Keratinocyte (primary cell): ENCODE measurements around the gene WNK2. TPM values are rescaled to one million over a fixed set of nuclear protein-coding genes. Genes with fewer than 3 reads are reported as not detected.

Experiments
- DNase-seq: peaks from one replicate; pipeline ENCODE4 v3.0.0-alpha.2; 2011; ENCODE audit warnings: low read depth, missing footprints, low spot score
- FAIRE-seq: peaks from 2 replicates; lab custom pipeline; 2011; peaks lifted over from hg19 to GRCh38; lab: Jason Lieb, UNC
- H2AFZ ChIP-seq: 2 replicates; pipeline ENCODE4 v1.6.0; 2012; ENCODE audit warnings: low read length, control low read depth, inconsistent platforms; ENCODE audit not compliant: control insufficient read depth
- H3K27ac ChIP-seq: 2 replicates; pipeline ENCODE4 v1.5.1; 2011; ENCODE audit warnings: low read length; ENCODE audit not compliant: control insufficient read depth, insufficient read depth
- H3K27me3 ChIP-seq: 3 replicates; pipeline ENCODE4 v1.6.0; 2011; ENCODE audit warnings: low read length; ENCODE audit not compliant: control insufficient read depth, insufficient read depth; ENCODE audit errors: extremely low read depth
- H3K36me3 ChIP-seq, 2 experiments: 2 replicates in 1 of 2; 3 replicates in 1 of 2; pipeline ENCODE4 v1.5.1; 2011; ENCODE audit warnings: low read length in 2 of 2, mild to moderate bottlenecking in 1 of 2; ENCODE audit not compliant: control insufficient read depth in 2 of 2, insufficient read depth in 2 of 2; ENCODE audit errors: extremely low read depth in 1 of 2
- H3K4me1 ChIP-seq: 3 replicates; pipeline ENCODE4 v1.5.1; 2011; ENCODE audit warnings: low read length; ENCODE audit not compliant: control insufficient read depth, insufficient read depth; ENCODE audit errors: extremely low read depth
- H3K4me2 ChIP-seq: 3 replicates; pipeline ENCODE4 v1.6.0; 2011; ENCODE audit warnings: low read depth, low read length; ENCODE audit not compliant: control insufficient read depth, insufficient read depth; ENCODE audit errors: extremely low read depth
- H3K4me3 ChIP-seq, 3 experiments: fragments of 200-600 bp in 1 of 3; sonication (generic) in 1 of 3; 2 replicates in 2 of 3; 3 replicates in 1 of 3; pipeline ENCODE4 v1.5.1; 2011 to 2016; ENCODE audit warnings: low read length in 3 of 3, mild to moderate bottlenecking in 3 of 3, control low read depth in 2 of 3, inconsistent platforms in 1 of 3, low read depth in 1 of 3, mixed read lengths in 1 of 3, mixed run types in 1 of 3, moderate library complexity in 1 of 3; ENCODE audit not compliant: control insufficient read depth in 2 of 3, insufficient read depth in 2 of 3; ENCODE audit errors: extremely low read depth in 1 of 3
- H3K79me2 ChIP-seq: 2 replicates; pipeline ENCODE4 v1.6.0; 2012; ENCODE audit warnings: low read length; ENCODE audit not compliant: control insufficient read depth, insufficient read depth
- H3K9ac ChIP-seq: 3 replicates; pipeline ENCODE4 v1.6.0; 2011; ENCODE audit warnings: low read length; ENCODE audit not compliant: control insufficient read depth, insufficient read depth; ENCODE audit errors: extremely low read depth
- H3K9me1 ChIP-seq: 3 replicates; pipeline ENCODE4 v1.6.0; 2011; ENCODE audit warnings: low read length; ENCODE audit not compliant: control insufficient read depth, insufficient read depth; ENCODE audit errors: extremely low read depth
- H3K9me3 ChIP-seq: 2 replicates; pipeline ENCODE4 v1.5.1; 2012; ENCODE audit warnings: low read depth, low read length; ENCODE audit not compliant: control insufficient read depth
- H4K20me1 ChIP-seq: 3 replicates; pipeline ENCODE4 v1.6.0; 2011; ENCODE audit warnings: low read length; ENCODE audit not compliant: control insufficient read depth, insufficient read depth; ENCODE audit errors: extremely low read depth
- EZH2 ChIP-seq: IDR thresholded peaks from one replicate; pipeline ENCODE4 v1.6.1; 2012; ENCODE audit warnings: inconsistent platforms, mild to moderate bottlenecking, low read length, moderate library complexity
- dilution Hi-C: fragments of 300-500 bp; cut with MboI; formaldehyde crosslinking; loops from one replicate; pipeline ENCODE4 v1.7.0; 2020; ENCODE audit warnings: low sequenced_read_pairs; ENCODE audit not compliant: extremely low pct_ligation_motif_present
- polyA plus RNA-seq, 5 experiments: library from polyadenylated mRNA; depleted of rRNA in 3 of 5; stranded (reverse) in 3 of 5; stranded (forward) in 1 of 5; unstranded in 1 of 5; fragments of >200 nt; gene quantifications; 1 replicate in 1 of 5; 2 replicates in 3 of 5; 3 replicates in 1 of 5; pipeline versions ENCODE4 v1.2.1 to v1.2.3, GENCODE V29; 2011 to 2012; ENCODE audit warnings: missing spikeins in 2 of 5, low read depth in 1 of 5, low replicate concordance in 1 of 5
- TF ChIP-seq, protein P1 (sequence below), 3 experiments: IDR thresholded peaks in 1 of 3; conservative IDR thresholded peaks in 1 of 3; optimal IDR thresholded peaks in 1 of 3; 2 replicates in 2 of 3; 3 replicates in 1 of 3; pipeline versions ENCODE3 to v1.5.1; 2011; ENCODE audit warnings: low read length in 3 of 3, mild to moderate bottlenecking in 3 of 3, moderate library complexity in 2 of 3, control low read depth in 1 of 3, inconsistent platforms in 1 of 3; ENCODE audit not compliant: insufficient read depth in 2 of 3; ENCODE audit errors: extremely low read depth in 1 of 3

The WNK2 gene
- polyA plus RNA-seq, 1 donor (not counting 4 experiments of a cell fraction or from before 2014, with no cell fraction given): not detected

DNA sequence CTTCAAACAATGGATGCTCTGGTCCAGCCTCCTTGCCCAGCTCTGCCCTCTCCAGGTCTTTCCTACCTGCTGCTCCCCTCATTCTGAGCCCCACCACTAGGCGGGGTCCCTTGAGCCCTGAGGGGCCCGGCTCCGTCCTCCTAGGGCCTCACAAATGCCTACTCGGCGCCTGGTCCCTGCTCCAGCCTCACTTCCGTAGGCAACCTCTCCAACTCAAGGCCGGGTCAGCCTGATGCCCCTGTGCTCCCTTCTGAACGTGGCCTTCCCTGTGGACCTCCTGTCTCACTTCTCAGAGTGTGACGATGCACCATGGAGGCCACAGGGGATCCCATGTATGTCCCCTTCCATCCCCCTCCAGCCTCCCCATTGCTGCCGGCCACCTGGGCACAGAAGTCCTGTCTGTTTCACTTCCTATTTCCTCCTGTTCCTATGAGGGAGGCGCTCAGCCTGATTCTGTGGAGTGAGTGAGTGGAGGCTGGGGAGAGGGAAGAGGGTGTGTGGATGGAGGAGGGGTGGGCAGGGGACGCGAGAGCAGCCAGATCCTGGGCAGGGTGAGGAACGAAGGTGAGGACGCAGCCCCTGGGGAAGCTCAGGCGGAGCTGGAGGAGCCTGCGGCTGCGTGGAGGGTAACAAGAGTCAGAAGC is 140.4 kb downstream of the WNK2 start:
- no peaks in the 10 kb centered on the region for H3K4me1 ChIP-seq
- H3K9me1 ChIP-seq: no peaks in the 10 kb centered on the region
- no peaks in the 10 kb centered on the region for H3K9me3 ChIP-seq
- H3K36me3 ChIP-seq: no peaks in the 10 kb centered on the region
- H3K4me3 ChIP-seq: no peak overlapping the region
- H3K4me2 ChIP-seq: no peak overlapping the region
- H3K79me2 ChIP-seq: no peaks in the 10 kb centered on the region
- FAIRE-seq (no peak), DNase-seq (no peak)
- H4K20me1 ChIP-seq: no peaks in the 10 kb centered on the region
- TF ChIP-seq EZH2: no peak
- TF ChIP-seq, protein P1, sequence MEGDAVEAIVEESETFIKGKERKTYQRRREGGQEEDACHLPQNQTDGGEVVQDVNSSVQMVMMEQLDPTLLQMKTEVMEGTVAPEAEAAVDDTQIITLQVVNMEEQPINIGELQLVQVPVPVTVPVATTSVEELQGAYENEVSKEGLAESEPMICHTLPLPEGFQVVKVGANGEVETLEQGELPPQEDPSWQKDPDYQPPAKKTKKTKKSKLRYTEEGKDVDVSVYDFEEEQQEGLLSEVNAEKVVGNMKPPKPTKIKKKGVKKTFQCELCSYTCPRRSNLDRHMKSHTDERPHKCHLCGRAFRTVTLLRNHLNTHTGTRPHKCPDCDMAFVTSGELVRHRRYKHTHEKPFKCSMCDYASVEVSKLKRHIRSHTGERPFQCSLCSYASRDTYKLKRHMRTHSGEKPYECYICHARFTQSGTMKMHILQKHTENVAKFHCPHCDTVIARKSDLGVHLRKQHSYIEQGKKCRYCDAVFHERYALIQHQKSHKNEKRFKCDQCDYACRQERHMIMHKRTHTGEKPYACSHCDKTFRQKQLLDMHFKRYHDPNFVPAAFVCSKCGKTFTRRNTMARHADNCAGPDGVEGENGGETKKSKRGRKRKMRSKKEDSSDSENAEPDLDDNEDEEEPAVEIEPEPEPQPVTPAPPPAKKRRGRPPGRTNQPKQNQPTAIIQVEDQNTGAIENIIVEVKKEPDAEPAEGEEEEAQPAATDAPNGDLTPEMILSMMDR (optimal IDR thresholded peaks at IDR 0.05 in 1 of 3, IDR thresholded peaks at IDR 0.05 in 1 of 3, conservative IDR thresholded peaks at IDR 0.05 in 1 of 3; ENCODE audit: extremely low read depth in 1 of 3, insufficient read depth in 2 of 3, low read length in 3 of 3): no peak
- H3K27me3 ChIP-seq: peaks cover 6% of the 10 kb centered on the region
- no peak overlapping the region for H2AFZ ChIP-seq
- H3K27ac ChIP-seq: no peak overlapping the region
- H3K9ac ChIP-seq: no peak overlapping the region
- dilution Hi-C loops: no loop called here

DNA sequence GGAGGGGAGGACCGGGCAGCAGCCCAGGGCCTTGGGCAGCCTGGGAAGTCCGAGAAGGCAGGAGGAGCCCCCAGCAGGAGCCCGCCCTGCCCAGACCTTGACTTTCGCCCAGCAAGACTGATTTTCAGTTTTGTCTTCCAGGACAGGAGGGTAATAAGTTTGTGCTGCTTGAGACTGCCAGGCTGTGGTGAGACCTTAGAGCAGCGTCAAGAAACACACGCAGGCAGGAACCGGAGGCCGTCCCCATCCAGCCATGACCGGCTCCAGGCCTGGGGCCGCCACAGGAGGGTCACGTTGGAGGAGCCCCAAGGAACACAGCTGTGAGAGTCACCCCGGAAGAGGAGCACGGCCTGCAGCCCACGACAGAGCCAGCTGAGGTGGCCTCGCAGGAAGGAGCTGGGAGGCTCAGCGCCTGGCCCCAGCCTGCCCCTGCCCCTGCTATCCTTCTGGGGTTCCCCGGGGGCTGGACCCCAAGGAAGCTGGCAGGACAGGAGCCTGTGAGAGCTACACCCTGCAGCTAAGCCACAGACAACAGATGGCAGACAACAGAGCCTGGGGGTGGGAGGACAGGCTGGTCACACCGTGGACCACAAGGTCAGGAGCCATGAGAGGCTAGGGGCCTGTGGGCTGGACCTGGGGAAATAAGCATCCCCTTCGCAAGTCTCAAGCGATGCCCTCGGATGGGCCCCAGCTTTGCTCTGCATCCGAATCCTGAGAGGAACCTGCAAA is 141.5 kb downstream of the WNK2 start:
- Histone ChIP-seq H3K9me1 (no peaks in the 10 kb centered on the region), H3K4me3 (no peak overlapping the region), H2AFZ (no peak overlapping the region), H3K79me2 (no peaks in the 10 kb centered on the region), H3K36me3 (no peaks in the 10 kb centered on the region), H4K20me1 (no peaks in the 10 kb centered on the region), H3K9me3 (no peaks in the 10 kb centered on the region), H3K9ac (no peak overlapping the region), H3K4me2 (no peak overlapping the region), H3K4me1 (no peaks in the 10 kb centered on the region), H3K27ac (no peak overlapping the region), H3K27me3 (peaks cover 6% of the 10 kb centered on the region)
- no peak for DNase-seq
- dilution Hi-C loops: no loop called here
- no peak for TF ChIP-seq EZH2
- TF ChIP-seq, protein P1 (optimal IDR thresholded peaks at IDR 0.05 in 1 of 3, IDR thresholded peaks at IDR 0.05 in 1 of 3, conservative IDR thresholded peaks at IDR 0.05 in 1 of 3; ENCODE audit: extremely low read depth in 1 of 3, insufficient read depth in 2 of 3, low read length in 3 of 3): no peak
- FAIRE-seq: no peak
